Osteocyte (in vitro differentiated cells): ENCODE data around the gene TIMM17B. TPM values are rescaled to one million over a fixed set of nuclear protein-coding genes. Genes with fewer than 3 reads are reported as not detected.

Experiments
- DNase-seq: peaks from one replicate; pipeline ENCODE4 v3.0.0; 2021; ENCODE audit warnings: mixed read lengths; ENCODE audit not compliant: unreplicated experiment; ENCODE audit errors: extremely low spot score
- H3K27ac Mint-ChIP-seq: one replicate; pipeline ENCODE4 v1.8.0; 2021; ENCODE audit warnings: mild to moderate bottlenecking, mixed read lengths; ENCODE audit not compliant: unreplicated experiment
- H3K27me3 Mint-ChIP-seq: one replicate; pipeline ENCODE4 v1.8.0; 2021; ENCODE audit warnings: mixed read lengths; ENCODE audit not compliant: unreplicated experiment
- H3K36me3 Mint-ChIP-seq: one replicate; pipeline ENCODE4 v1.8.0; 2021; ENCODE audit warnings: mixed read lengths; ENCODE audit not compliant: unreplicated experiment
- H3K4me1 Mint-ChIP-seq: one replicate; pipeline ENCODE4 v1.8.0; 2021; ENCODE audit warnings: mixed read lengths; ENCODE audit not compliant: unreplicated experiment
- H3K4me3 Mint-ChIP-seq: one replicate; pipeline ENCODE4 v1.8.0; 2021; ENCODE audit warnings: mild to moderate bottlenecking, moderate library complexity, mixed read lengths; ENCODE audit not compliant: unreplicated experiment
- H3K9me3 Mint-ChIP-seq: one replicate; pipeline ENCODE4 v1.8.0; 2021; ENCODE audit warnings: mixed read lengths; ENCODE audit not compliant: unreplicated experiment
- total RNA-seq: library from RNA; stranded (reverse); gene quantifications from 2 replicates; pipeline ENCODE4 v1.2.1, GENCODE V29; 2021
- TF ChIP-seq, protein P1 (sequence below): fragments of 200-600 bp; sonication (generic); IDR thresholded peaks from 2 replicates; pipeline ENCODE4 v1.5.0; 2021; ENCODE audit warnings: antibody characterized with exemption, mild to moderate bottlenecking, moderate library complexity

Gene TIMM17B
- total RNA-seq, 1 donor from 2014 or later, result 45.6 TPM

DNA sequence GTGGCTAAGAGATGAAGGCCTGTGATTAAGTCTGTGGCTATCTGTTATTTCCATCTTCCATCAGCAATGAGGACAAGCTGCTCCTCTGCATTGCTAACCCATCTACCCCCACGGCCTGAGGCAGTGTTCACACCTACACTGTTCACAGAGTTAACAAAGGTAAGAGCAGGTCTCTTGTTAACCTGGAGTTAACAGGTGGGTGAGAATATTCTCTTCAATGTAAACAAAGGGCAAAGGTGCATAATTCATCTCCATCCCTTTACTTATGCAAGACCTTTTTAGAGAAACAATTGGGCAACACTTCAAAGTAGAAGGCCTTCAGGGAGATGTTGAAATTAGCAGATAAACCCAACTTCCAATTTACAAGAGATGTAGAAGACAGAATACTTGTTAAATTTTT, 11.0 kb upstream of the TIMM17B start:
- no peak overlapping the region for H3K27ac Mint-ChIP-seq
- H3K4me1 Mint-ChIP-seq, result peaks cover 12% of the 10 kb centered on the region
- H3K9me3 Mint-ChIP-seq, result peaks cover 5% of the 10 kb centered on the region
- peaks cover 5% of the 10 kb centered on the region for H3K36me3 Mint-ChIP-seq
- TF ChIP-seq, protein P1, sequence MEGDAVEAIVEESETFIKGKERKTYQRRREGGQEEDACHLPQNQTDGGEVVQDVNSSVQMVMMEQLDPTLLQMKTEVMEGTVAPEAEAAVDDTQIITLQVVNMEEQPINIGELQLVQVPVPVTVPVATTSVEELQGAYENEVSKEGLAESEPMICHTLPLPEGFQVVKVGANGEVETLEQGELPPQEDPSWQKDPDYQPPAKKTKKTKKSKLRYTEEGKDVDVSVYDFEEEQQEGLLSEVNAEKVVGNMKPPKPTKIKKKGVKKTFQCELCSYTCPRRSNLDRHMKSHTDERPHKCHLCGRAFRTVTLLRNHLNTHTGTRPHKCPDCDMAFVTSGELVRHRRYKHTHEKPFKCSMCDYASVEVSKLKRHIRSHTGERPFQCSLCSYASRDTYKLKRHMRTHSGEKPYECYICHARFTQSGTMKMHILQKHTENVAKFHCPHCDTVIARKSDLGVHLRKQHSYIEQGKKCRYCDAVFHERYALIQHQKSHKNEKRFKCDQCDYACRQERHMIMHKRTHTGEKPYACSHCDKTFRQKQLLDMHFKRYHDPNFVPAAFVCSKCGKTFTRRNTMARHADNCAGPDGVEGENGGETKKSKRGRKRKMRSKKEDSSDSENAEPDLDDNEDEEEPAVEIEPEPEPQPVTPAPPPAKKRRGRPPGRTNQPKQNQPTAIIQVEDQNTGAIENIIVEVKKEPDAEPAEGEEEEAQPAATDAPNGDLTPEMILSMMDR, result no peak
- H3K4me3 Mint-ChIP-seq, result no peak overlapping the region
- no peak for DNase-seq
- H3K27me3 Mint-ChIP-seq, result no peaks in the 10 kb centered on the region

DNA sequence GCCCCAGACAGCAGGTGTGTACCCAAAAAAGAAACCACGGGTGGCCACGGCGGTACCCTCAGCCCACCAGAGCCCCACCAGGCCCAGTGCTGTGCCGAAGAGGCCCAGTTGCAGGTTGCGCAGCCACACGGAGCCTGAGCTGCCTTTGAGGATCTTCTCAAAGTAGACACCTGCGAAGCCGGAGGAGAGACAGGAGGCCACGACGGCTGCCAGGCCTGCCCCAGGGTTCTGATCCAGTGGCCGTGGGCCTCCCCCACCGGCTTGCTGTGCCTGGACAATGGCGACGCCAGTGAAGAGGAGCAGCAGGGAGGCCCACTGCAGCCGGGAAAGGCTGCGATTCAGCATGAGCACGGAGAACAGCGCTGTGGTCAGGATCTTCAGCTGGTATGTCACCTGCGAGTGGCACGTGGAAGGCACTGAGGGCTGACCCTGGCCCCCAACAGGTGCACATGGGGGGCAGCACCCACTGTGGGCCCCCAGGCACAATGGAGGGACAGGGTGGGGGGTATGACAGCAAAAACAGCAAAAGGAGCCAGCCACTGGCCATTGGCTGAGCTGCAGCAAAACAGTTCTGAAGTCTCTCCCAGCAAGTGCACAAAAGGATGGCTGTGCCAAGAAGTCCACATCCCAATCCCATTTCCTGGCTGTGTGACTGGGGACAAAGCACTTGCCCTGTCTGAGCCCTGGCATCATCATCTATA, 7.7 kb upstream of the TIMM17B start:
- TF ChIP-seq, protein P1, result no peak
- no peak overlapping the region for H3K27ac Mint-ChIP-seq
- no peaks in the 10 kb centered on the region for H3K27me3 Mint-ChIP-seq
- H3K4me1 Mint-ChIP-seq, result peaks cover 2% of the 10 kb centered on the region
- H3K4me3 Mint-ChIP-seq, result no peak overlapping the region
- peaks cover 4% of the 10 kb centered on the region for H3K9me3 Mint-ChIP-seq
- H3K36me3 Mint-ChIP-seq, result peaks cover 15% of the 10 kb centered on the region
- DNase-seq, result no peak

DNA sequence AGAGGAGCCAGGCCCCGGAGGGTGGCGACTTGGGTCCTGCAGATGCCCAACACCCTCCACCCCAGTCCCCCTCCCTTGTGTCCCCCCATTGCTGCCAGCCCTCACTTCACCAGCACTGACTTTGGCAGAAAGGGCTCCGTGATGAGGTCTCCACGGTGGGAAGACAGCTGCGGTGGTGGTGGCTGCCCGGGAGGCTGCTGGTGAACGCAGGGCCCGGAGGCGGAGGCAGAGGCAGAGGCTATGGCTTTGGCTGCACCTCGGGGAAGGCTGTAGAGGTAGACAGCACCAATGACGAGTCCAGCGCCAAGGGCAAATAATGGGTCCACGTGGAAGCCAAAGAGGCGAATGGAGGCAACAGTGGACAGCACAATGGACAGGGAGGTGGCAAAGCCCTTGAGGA, 7.1 kb upstream of the TIMM17B start:
- Mint-ChIP-seq H3K27ac (no peak overlapping the region), H3K4me3 (no peak overlapping the region), H3K4me1 (no peaks in the 10 kb centered on the region), H3K36me3 (peaks cover 15% of the 10 kb centered on the region), H3K9me3 (peaks cover 4% of the 10 kb centered on the region), H3K27me3 (no peaks in the 10 kb centered on the region)
- DNase-seq, result no peak
- TF ChIP-seq, protein P1, result no peak

DNA sequence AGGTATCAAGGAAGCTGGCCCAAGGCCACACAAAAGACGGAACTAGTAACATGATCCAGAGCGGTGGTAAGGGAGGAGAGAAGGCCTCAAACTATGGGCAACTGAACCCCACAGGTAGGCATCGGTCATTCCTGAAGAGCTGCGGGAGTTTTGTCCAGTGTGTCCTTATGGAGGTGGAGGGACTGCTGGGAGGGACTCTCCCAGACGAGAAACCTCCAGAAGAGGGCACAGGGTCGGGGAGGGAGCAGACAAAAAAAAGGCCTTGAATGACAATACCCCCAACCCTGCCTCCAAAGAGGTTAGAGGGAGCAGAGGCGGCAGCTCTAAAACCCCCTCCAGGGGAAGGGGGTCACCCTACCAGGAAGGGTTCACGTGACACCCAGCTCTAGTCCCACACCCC, 6.6 kb upstream of the TIMM17B start:
- H3K9me3 Mint-ChIP-seq, result peaks cover 4% of the 10 kb centered on the region
- no peaks in the 10 kb centered on the region for H3K4me1 Mint-ChIP-seq
- DNase-seq, result no peak
- no peak overlapping the region for H3K27ac Mint-ChIP-seq
- TF ChIP-seq, protein P1, result no peak
- peaks cover 15% of the 10 kb centered on the region for H3K36me3 Mint-ChIP-seq
- H3K4me3 Mint-ChIP-seq, result no peak overlapping the region
- no peaks in the 10 kb centered on the region for H3K27me3 Mint-ChIP-seq

DNA sequence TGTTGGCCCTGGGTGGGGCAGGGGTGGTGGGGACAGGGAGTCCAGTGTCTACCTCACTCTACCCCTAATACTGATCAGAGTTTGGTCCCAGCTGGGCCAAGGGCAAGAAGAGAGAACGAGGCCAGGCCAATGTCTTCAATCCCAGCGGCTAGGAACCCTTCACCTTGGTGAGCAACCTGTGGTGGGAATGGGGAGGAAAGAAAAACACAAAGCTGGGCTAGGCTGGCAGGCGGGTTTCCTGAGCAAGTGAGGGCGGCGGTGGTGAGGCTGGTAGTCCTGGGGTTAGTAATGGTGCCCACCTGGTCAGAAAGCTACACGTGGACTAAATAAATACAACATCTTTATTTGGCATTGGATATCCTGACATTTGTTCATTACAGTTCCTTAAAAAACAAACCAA, 5.7 kb upstream of the TIMM17B start:
- no peak overlapping the region for H3K4me3 Mint-ChIP-seq
- peaks cover 15% of the 10 kb centered on the region for H3K36me3 Mint-ChIP-seq
- TF ChIP-seq, protein P1, result no peak
- DNase-seq, result no peak
- H3K27me3 Mint-ChIP-seq, result no peaks in the 10 kb centered on the region
- peaks cover 4% of the 10 kb centered on the region for H3K9me3 Mint-ChIP-seq
- H3K27ac Mint-ChIP-seq, result peak overlapping the region; percentile 10
- H3K4me1 Mint-ChIP-seq, result peaks cover 2% of the 10 kb centered on the region
